HS-27A (cell line): ENCODE results near the gene MYOM1.
A peak's percentile ranks its signal among the peaks of the same experiment; 100 is the strongest.

Source experiments
- DNase-seq: peaks from one replicate; pipeline ENCODE4 v3.0.0-alpha.2; 2012; ENCODE audit warnings: low read depth, missing footprints

The MYOM1 gene

GRCh38 chr18:3115447-3116030, 104.2 kb downstream of the MYOM1 start:
- DNase-seq = no peak

- no peak for DNase-seq
Observed at GRCh38 chr18:3114451-3114850, 105.3 kb downstream of the MYOM1 start.

GRCh38 chr18:3114026-3114425, 105.7 kb downstream of the MYOM1 start:
- no peak for DNase-seq

GRCh38 chr18:3111523-3112240, 108.1 kb downstream of the MYOM1 start:
- peak; percentile 23 for DNase-seq

GRCh38 chr18:3110034-3110752, 109.6 kb downstream of the MYOM1 start:
- DNase-seq = no peak

GRCh38 chr18:3107740-3108151, 112.0 kb downstream of the MYOM1 start:
- DNase-seq = no peak

GRCh38 chr18:3104190-3105054, 115.3 kb downstream of the MYOM1 start:
- no peak for DNase-seq

- DNase-seq = no peak
Observed at GRCh38 chr18:3103576-3103975, 116.2 kb downstream of the MYOM1 start.

- no peak for DNase-seq
Observed at GRCh38 chr18:3102983-3103382, 116.8 kb downstream of the MYOM1 start.

GRCh38 chr18:3100498-3101132, 119.2 kb downstream of the MYOM1 start:
- no peak for DNase-seq

GRCh38 chr18:3099327-3099726, 120.4 kb downstream of the MYOM1 start:
- DNase-seq = no peak

- DNase-seq = no peak
Observed at GRCh38 chr18:3097082-3097481, 122.7 kb downstream of the MYOM1 start.

GRCh38 chr18:3095921-3096320, 123.8 kb downstream of the MYOM1 start:
- no peak for DNase-seq

- no peak for DNase-seq
Observed at GRCh38 chr18:3094338-3094684, 125.5 kb downstream of the MYOM1 start.

- DNase-seq = no peak
Observed at GRCh38 chr18:3093624-3094337, 126.0 kb downstream of the MYOM1 start.

- DNase-seq = no peak
Observed at GRCh38 chr18:3092727-3093126, 127.0 kb downstream of the MYOM1 start.

GRCh38 chr18:3089579-3089978, 130.2 kb downstream of the MYOM1 start:
- no peak for DNase-seq

- no peak for DNase-seq
Observed at GRCh38 chr18:3088449-3088848, 131.3 kb downstream of the MYOM1 start.

- no peak for DNase-seq
Observed at GRCh38 chr18:3086871-3087270, 132.9 kb downstream of the MYOM1 start.

- DNase-seq = no peak
Observed at GRCh38 chr18:3085612-3086011, 134.2 kb downstream of the MYOM1 start.

- DNase-seq = no peak
Observed at GRCh38 chr18:3084206-3084605, 135.6 kb downstream of the MYOM1 start.
